GM18508 (cell line): ENCODE results near the gene SLC13A3.
A peak's percentile ranks its signal among the peaks of the same experiment; 100 is the strongest.

ENCODE experiments used
- ATAC-seq: cut with Tn5 transposase; IDR thresholded peaks from one replicate; pipeline ENCODE4 v1.9.1; 2021; ENCODE audit warnings: moderate number of reproducible peaks; ENCODE audit not compliant: insufficient read depth, unreplicated experiment

Gene SLC13A3, protein sequence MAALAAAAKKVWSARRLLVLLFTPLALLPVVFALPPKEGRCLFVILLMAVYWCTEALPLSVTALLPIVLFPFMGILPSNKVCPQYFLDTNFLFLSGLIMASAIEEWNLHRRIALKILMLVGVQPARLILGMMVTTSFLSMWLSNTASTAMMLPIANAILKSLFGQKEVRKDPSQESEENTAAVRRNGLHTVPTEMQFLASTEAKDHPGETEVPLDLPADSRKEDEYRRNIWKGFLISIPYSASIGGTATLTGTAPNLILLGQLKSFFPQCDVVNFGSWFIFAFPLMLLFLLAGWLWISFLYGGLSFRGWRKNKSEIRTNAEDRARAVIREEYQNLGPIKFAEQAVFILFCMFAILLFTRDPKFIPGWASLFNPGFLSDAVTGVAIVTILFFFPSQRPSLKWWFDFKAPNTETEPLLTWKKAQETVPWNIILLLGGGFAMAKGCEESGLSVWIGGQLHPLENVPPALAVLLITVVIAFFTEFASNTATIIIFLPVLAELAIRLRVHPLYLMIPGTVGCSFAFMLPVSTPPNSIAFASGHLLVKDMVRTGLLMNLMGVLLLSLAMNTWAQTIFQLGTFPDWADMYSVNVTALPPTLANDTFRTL

DNA sequence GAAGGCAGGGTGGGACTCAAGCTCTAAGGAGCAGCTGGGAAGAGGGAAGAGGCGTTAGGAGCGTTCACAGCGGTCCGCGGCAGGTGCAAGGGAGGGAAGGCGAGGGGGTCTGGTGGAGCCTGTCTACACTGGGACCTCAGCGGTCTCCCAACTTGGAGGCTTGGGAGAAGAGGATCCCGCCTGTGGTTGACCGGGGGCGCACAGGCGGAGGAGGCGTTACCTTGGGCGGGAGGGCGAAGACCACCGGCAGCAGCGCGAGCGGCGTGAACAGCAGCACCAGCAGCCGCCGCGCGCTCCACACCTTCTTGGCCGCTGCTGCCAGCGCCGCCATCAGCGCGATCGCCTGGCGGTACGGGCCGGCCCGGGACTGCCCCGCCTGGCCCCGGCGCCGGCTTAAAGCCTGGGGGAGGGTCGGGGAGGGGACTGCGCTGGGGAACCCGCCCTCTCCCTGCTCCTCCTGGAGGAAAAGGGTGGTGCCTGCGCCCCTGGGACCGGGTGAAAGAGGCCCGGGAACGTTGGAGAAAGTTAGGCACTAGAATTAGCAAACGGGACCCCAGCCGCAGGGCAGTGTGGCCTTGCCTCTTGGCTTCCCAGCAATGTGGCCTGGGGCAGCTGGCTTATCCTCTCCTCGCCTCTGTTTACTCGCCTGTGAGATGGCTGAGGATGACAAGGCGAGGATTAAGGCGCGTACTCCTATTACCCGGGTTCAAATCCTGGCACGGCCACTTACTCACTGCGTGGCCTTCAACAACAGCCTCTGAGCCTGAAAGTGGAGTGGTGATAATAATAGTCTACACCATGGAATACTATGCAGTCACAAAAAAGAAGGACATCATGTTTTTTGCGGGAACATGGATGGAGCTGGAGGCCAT, at the start of gene SLC13A3:
Gene SLC13A3, minus strand, starts transcription at position 369 of the 872 bp plus-strand sequence. Its CDS starts 38 bp downstream, at position 331.
- no peak for ATAC-seq

DNA sequence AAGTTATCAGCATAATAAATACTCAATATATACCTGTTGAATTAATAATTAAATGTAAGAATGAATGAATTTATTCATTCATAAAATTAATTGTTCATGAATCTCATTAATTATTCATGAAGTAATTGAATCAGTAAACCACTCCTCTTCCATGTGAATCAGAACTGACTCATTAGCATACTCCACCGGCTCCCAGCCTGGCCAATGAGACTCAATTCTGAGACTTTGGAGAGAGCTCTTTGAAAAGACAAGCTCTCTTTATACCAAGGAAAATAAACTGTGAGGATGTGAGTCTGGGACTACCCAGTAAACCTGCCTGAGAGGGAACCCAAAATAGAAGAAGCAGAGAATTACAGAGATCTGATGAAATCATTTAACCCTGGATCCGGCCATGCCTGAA, 49.8 kb upstream of the SLC13A3 start:
- no peak for ATAC-seq

DNA sequence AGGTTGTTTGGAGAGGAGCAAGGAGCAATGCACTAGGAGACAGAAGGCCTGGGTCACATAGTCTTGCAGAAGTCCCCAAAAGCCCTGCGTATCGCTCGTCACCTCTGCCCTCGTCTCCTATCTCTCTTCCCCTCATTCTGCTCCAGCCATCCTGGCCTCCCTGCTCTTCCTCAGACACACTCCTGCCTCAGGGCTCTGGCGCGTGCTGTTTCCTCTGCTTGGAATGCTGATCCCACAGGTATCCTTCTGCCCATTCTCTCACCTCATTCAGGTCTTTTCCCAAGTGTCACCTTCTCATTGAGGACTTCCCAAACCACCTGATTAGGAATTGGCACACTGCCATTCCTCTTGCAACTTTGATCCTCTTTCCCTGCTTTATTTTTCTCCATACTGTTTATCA, 49.2 kb upstream of the SLC13A3 start:
- no peak for ATAC-seq

DNA sequence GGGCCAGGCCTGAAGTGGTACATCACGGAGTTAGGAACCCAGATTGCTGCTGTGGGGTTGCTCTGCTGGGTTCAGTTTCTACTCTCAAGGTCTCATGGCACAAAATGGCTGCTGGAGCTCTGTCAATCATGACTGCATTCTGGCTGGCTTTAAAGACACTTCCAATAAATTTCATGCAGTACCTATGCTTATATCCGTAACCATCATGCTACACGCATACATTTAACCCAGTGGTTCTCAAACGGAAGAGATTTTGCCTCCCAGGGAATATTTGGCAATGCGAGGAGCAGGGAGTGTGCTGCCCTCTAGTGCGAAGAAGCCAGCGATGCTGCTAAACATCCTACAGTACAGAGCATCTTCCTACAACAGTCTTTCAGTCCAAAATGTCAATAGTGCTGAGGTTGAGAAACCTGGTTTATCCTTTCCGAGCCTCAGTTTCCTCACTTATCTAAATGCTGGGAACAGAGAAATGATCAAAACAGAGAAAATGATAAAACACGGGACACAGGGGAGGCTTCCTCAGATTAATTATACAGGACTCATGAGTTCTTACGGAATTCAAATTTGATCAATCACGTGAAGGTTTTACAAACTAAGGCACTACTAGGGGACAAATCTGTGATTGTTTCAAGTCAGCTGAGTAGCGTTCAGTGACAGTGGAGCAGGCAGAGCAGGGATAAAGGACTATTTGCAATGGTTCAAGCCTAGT, 48.5 kb upstream of the SLC13A3 start:
- ATAC-seq: no peak

DNA sequence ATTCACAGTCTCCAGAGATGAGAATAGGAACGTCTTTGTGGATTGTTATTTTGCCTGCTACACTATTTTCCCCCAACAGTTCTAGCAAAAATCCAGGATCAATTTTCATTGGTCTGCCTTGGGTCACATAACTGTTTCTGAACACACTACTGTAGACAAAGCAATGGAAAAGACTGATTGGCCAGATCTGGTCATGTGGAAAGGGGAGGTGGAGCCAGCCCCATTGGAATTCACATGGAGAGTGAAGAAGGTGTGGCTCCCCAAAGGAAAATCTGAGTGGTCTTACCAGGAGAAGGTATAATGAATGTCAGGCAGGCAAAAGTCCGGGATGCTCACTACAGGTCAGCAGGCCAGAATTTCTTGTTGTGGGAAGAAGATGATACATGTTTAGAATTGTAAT, 47.5 kb upstream of the SLC13A3 start:
- ATAC-seq: no peak

DNA sequence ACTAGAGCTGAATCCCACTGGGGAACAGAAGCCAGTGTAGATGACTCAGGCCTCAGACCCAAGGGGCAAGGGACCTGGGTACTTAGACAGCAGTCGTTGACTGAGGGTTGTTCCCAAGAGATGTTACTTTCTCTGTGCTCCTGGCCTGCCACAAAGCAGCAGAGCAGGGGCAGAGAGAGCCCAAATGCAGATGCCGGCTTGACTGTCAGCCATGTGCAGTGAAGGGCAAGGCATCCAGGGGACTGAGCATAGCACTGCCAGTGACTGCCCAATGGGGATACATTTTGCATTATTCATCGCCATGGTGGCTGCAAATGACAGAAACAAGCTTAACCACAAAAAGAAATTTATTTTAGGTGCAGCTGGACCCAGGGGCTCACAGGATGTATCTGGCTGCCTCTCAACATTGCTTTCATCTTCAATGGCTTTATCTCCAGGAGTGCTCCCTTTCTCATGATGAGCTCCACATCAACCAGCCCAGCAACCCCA, 45.6 kb upstream of the SLC13A3 start:
- ATAC-seq: no peak

DNA sequence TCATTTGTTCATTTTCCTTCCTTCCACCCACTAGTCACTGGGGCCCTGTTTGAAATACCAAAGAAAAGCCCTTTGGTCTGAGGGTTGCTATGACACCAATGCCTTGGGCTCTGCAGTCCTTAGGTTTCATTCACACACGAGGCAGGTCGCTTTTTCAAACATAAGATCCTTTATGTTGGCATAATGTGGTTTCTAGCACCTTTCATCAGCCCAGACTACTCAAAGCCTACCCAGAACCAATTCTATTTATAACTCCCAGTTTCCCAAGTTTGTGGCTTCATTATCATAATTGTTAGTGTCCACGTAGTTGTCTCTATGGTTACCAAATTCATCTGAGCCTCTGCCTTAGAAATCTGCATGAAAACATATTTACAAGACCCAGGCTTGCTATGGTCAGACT, 44.6 kb upstream of the SLC13A3 start:
- no peak for ATAC-seq

DNA sequence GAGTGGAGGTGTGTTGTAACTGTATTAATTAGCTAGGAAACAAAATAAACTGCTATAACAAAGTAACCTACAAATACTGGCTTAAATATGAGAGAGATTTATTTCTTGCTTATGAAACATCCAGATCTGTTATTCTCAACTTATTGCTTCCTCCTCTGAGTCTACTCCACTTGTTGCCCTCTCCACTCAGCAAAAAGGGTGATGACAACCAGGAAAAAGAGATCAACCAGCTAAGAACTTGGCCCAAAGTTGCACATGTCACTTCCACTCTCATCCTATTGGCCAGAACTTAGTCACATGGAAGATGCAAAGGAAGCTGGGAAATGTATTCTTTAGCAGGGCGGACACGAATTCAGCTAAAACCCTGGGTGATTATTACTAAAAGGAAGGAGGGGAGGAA, 43.2 kb upstream of the SLC13A3 start:
- no peak for ATAC-seq

DNA sequence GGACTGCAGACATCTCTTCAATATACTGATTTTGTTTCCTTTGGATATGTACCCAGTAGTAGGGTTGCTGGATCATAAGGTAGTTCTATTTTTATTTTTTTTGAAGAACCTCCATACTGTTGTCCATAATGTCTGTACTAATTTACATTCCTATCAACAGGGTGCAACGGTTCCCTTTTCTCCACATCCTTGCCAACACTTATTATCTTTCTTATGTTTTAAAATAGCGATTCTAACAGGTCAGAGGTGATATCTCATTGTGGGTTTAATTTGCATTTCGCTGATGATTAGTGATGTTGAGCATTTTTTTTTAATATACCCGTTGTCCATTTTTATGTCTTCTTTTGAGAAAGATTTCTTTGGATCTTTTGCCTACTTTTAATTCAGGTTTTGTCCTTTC, 39.9 kb upstream of the SLC13A3 start:
- ATAC-seq: no peak

DNA sequence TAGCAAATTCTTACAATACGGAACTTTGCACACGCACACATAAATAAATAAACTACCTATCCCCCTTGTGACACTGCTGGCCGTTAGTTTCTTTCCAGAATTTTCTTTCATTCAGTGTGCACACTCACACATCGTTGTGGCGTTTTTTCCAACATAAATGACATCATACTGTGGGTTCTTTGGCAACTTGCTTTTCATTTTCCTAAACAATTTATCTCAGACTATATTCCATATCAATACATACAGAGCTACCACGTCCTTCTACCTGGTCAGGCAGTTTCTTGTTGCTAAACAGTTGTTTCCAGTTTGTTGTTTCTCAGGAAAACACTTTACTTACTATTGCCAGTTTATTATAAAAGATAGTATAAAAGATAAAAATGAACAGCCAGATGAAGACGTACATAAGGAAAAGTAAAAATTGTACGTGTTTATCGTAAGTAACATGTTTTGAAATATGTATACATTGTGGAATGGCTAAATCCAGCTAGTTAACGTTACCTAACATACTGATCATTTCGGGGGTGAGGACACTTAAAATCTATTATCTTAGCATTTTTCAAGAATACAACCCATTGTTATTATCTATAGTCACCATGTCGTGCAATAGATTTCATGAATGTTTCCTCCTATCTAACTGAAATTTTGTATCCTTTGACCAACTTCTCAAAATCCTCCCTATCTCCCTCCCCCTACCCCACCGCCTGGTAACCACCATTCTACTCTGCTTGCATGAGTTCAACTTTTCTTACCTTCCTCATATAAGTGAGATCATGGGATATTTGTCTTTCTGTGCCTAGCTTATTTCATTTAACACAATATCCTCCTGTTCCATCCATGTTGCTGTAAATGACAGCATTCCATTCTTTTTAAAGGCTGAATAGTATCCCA, 39.2 kb upstream of the SLC13A3 start:
- ATAC-seq: no peak

DNA sequence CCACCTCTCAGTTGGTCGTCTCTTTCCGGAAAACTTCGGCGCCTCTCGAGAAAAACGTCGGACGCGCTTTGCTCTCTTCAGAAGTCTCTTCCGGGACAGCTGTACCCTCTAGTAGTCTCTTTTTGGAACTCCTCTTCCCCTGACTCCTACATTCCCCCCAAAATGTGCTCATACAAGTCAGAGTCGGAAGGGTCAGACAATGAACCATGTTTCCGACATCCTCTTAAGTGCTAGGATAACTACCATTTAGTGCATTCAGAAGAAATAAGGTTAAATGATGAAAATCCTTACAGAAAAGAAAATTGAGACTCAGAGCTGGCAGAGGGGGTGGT, 38.5 kb upstream of the SLC13A3 start:
- ATAC-seq: no peak

DNA sequence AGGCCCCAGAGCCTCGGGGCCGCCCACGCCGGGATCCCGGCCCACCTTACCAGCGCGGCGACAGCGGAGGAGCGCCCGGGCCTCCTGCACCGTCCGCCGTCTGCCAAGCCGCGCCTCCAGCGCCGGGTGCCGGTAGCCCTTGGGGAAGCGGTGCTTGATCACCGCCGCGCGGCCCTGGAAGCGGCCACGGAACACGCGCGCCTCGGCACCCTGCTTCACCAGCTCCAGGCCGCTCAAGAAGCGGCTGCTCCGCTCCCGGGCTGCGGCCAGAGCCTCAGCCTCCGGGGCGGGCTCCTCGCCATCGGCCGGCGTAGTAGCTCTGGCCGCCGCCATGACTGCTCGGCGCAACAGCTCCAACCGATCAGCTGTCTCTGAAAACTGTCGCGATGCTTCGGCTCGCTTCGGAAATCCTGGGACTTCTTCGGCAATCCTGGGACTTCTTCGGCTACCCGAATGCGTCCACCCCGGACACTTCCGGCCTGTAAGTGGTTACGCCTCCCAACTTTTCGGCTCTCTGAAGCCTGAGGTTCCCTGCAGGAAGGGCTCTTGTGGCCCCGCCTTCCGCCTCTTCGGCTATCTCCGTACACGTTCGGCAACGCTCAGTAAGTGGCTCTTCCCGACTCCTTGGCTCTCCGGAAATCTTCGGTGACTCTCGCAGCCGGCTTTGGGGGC, 38.0 kb upstream of the SLC13A3 start, which contains the start of gene TP53RK:
Gene TP53RK, minus strand, starts transcription at position 363 of the 672 bp plus-strand sequence. Its CDS starts 30 bp downstream, at position 333.
- peak; percentile 87 for ATAC-seq

DNA sequence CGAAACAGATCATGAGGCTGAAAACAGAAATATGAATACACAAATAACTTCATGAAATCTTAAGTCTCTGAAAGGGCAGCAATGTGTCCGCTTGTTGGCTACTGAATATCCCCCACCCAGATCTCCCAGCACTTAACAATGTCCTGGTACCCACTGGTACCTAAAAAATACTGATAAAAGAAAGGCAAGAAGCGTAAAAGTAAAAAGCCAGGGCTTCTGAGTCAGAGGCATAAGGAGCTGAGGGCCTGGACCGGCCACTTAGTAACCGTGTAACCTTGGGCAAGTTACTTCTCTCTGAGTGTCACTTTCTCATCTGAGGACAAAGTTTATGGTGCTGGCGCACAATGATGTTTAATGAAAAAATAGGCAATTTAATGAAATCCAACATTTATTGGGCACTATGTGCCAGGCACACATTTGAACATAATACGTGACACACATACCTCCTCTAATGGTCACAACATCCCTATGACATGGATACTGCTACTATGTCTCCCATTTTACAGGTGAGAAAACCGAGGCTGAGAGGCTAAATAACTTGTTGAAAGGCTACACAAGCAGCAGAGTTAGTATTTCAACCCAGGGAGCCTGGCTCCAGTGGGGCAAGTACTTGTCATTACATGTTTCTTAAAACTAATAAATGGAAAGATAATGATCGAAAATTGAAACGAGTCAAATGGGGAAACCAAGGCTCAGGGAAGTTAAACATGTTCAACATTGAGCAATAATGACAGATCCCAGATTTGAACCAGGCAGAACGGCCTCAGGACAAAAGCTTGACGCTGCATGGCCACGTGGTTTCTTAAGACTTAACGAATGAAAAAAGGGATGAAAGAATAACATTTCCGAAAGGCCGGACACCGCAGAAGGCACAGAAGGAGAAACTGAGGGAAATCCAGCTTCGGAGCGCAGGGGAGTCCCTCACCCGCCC, 37.2 kb upstream of the SLC13A3 start:
- no peak for ATAC-seq

DNA sequence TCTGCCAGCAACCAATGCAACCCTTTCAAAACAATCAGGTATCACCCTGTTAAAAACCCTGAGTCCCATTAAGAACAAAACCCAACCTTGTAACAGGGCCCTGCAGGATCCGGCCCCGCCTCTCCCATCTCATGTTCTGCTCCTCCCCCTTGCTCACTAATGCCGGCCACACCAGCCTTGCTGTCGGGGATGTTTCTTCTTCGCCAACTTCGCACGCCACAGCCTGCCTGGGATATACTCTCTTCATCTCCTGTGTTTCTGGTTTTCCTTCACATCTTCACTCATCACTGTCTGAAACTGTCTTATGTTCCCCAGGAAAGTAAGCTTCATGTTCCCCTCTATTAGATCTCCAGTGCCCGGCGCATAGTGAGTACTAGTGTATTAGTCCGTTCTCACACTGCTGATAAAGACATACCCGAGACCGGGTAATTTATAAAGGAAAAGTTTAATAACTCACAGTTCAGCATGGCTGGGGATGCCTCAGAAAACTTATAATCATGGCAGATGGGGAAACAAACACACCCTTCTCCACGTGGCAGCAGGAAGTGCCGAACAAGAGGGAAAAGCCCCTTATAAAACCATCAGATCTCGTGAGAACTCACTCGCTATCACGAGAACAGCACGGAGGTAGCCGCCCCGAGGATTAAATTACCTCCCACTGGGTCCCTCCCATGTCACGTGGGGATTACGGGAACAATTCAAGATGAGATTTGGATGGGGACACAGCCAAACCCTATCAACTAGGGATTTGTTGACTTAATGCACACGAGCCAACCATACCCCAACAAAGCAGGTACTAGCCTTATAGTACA, 32.9 kb upstream of the SLC13A3 start:
- no peak for ATAC-seq

DNA sequence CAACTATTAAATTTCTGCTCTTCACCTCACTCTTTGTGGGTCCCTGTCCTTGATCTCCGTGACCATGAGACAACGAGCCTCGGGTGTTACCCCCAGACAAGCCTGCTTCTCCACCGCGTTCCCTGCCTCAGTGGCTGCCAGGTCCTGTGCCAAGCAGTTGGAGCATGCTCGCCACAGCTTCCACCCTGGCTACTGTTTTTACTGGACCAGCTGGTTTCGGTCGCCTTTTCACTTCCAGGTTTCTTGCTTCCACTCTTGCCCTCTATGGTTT, 32.3 kb upstream of the SLC13A3 start:
- ATAC-seq: no peak

DNA sequence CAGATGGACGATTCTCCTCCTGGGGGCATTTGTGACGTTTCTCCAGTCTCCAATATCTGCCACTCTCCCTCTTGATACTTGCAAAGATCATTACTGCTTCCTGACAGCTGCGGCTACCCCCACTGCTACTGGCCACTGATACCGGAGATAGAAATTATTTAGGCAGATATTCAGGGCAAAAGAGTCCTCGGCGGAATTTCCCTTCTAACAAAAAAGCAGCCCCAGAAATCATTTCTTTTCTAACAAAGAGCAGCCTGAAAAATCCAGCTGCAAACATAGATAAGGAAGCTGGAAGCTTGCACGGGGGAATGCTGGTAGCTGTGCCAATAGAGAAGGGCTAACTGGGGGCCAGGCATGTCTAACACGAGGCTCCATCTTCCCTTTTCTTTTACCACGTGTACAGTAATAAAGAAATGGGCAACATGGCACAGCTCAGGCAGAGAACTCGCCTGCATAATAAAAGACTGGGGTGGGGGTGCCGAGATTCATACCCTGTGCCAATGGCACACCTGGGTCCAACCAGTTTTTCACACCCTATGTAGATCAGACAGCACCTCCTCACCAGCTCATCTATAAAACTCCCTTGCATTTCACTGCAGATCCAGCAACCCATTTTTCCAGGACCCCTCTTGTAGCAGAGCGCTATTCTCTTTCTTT, 31.9 kb upstream of the SLC13A3 start:
- no peak for ATAC-seq
